ENCODE measurements around the gene PGF.
"Not testable (repeated sequence)": the region's sequence is repeated elsewhere in the genome, so short reads cannot be mapped to it uniquely, and the experiment has no call there.

DNA sequence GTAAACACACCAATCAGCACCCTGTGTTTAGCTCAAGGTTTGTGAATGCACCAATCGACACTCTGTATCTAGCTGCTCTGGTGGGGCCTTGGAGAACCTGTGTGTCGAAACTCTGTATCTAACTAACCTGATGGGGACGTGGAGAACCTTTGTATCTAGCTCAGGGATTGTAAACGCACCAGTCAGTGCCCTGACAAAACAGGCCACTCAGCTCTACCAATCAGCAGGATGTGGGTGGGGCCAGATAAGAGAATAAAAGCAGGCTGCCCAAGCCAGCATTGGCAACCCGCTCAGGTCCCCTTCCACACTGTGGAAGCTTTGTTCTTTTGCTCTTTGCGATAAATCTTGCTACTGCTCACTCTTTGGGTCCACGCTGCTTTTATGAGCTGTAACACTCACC lies 40.4 kb upstream of the PGF start:
- TF ChIP-seq CTCF, POLR2A, EP300, POLR2AphosphoS5 (IDR thresholded peaks at IDR 0.05): not testable (repeated sequence)
